Measurements from ENCODE around the gene NRIP1. TPM values are rescaled to one million over a fixed set of nuclear protein-coding genes. Genes with fewer than 3 reads are reported as not detected.

Gene NRIP1
- total RNA-seq, 4 donors from 2014 or later: 15.9 to 21.6 (median 16.9) TPM

GRCh38 chr21:15015622-15016471 lies 49.0 kb downstream of the NRIP1 start:
- DNase-seq (ENCODE audit: low spot score in 2 of 2): no peak

GRCh38 chr21:15014221-15014620 lies 50.6 kb downstream of the NRIP1 start:
- no peak overlapping the region for H3K4me3 ChIP-seq (ENCODE audit: low read depth, poor library complexity, severe bottlenecking)
- no peak for DNase-seq (ENCODE audit: low spot score in 2 of 2)
- WGBS, 2 donors: 84 to 89% methylated on average over 2 of the region's 2 CpGs
- intact Hi-C loops (cut with DNase I; ENCODE audit: low total_unique reads): no loop called here
- TF ChIP-seq POLR2A (IDR thresholded peaks at IDR 0.05): no peak
- no peak for TF ChIP-seq CTCF (IDR thresholded peaks at IDR 0.05)

More at GRCh38 chr21:15015622-15016471, 49.0 kb downstream of the NRIP1 start:
- WGBS, 2 donors: 64 to 67% methylated on average over 5 of the region's 5 CpGs
- TF ChIP-seq POLR2A (IDR thresholded peaks at IDR 0.05) (no peak), CTCF (IDR thresholded peaks at IDR 0.05) (no peak)
- no peak overlapping the region for H3K4me3 ChIP-seq (ENCODE audit: low read depth, poor library complexity, severe bottlenecking)
- intact Hi-C loops (cut with DNase I; ENCODE audit: low total_unique reads): no loop called here

- 79 to 83% methylated on average over 2 of the region's 2 CpGs for WGBS, 2 donors
- DNase-seq (ENCODE audit: low spot score in 2 of 2): no peak
- TF ChIP-seq POLR2A (IDR thresholded peaks at IDR 0.05) (no peak), CTCF (IDR thresholded peaks at IDR 0.05) (no peak)
- H3K4me3 ChIP-seq (ENCODE audit: low read depth, poor library complexity, severe bottlenecking): no peak overlapping the region
- intact Hi-C loops (cut with DNase I; ENCODE audit: low total_unique reads): no loop called here
Observed at GRCh38 chr21:15011967-15012366, 52.8 kb downstream of the NRIP1 start.

- TF ChIP-seq CTCF (IDR thresholded peaks at IDR 0.05) (no peak), POLR2A (IDR thresholded peaks at IDR 0.05) (no peak)
- 70 to 77% methylated on average over 4 of the region's 4 CpGs for WGBS, 2 donors
- DNase-seq (ENCODE audit: low spot score in 2 of 2): no peak
- intact Hi-C loops (cut with DNase I; ENCODE audit: low total_unique reads): no loop called here
- no peak overlapping the region for H3K4me3 ChIP-seq (ENCODE audit: low read depth, poor library complexity, severe bottlenecking)
Observed at GRCh38 chr21:15010645-15011044, 54.2 kb downstream of the NRIP1 start.

- no peak for TF ChIP-seq POLR2A (IDR thresholded peaks at IDR 0.05)
- no peak for TF ChIP-seq CTCF (IDR thresholded peaks at IDR 0.05)
- intact Hi-C loops (cut with DNase I; ENCODE audit: low total_unique reads): no loop called here
- no peak for DNase-seq (ENCODE audit: low spot score in 2 of 2)
- no peak overlapping the region for H3K4me3 ChIP-seq (ENCODE audit: low read depth, poor library complexity, severe bottlenecking)
- 83 to 84% methylated on average over 3 of the region's 3 CpGs for WGBS, 2 donors
Observed at GRCh38 chr21:15009837-15010363, 54.9 kb downstream of the NRIP1 start.

All from lower leg skin (tissue), 4 donors.